Fibroblast of villous mesenchyme (primary cell): Measurements from ENCODE around the gene STX18. TPM values are rescaled to one million over a fixed set of nuclear protein-coding genes. Genes with fewer than 3 reads are reported as not detected.

ENCODE experiments used
- DNase-seq: peaks from one replicate; pipeline ENCODE4 v3.0.0-alpha.2; 2010; ENCODE audit warnings: low read depth
- H3K4me3 ChIP-seq: 2 replicates; pipeline ENCODE4 v1.5.1; 2011; ENCODE audit warnings: low read depth, mild to moderate bottlenecking, low read length
- CTCF ChIP-seq: IDR thresholded peaks from 2 replicates; pipeline ENCODE4 v1.5.1; 2012; ENCODE audit warnings: low read depth, mild to moderate bottlenecking, low read length; ENCODE audit not compliant: insufficient read depth
- total RNA-seq: library from RNA; depleted of rRNA; stranded (reverse); fragments of >200 nt; gene quantifications from 2 replicates; pipeline ENCODE4 v1.2.3, GENCODE V29; 2012

STX18 gene
- total RNA-seq, 1 donor = 24.2 TPM

DNA sequence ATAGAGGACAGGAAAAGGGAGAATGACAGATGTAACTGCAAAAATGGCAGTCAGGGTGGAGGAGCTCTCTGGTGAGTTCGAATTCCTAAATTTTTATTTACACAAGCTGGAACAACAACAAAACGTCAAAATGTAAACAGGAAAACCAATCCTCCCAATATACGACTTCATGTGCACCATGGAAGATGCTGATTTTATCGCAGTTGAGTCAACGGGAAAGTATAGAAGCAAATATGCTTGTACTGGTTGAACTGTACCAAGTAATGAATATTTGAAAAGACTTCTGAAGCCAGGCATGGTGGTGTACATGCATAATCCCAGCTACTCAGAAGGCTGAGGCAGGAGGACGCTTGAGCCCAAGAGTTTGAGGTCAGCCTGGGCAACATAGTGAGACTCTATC is 15.4 kb downstream of the STX18 start:
- TF ChIP-seq CTCF = no peak
- DNase-seq = peak; percentile 68

DNA sequence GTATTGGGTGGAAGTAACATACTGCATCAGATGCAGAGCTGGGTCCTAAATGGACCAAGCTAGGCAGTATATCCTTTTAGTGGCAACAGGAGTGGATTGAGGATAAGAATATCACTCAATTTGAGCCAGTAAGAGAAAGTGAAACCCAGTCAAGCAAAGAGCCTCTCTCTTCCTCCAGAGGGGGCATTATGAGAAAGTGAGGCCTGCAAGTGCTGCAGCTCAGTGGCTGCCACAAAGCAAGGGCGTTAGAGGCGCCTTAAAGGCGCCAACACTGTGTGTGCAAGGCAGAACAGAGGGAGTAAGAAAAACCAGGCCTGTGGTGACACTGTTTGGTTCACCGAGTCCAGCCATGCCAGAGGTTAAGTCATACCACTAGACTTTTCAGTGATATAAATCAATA is 17.5 kb downstream of the STX18 start:
- TF ChIP-seq CTCF = peak; percentile 42
- no peak for DNase-seq
- H3K4me3 ChIP-seq = no peak overlapping the region

More for the DNA sequence above, 15.4 kb downstream of the STX18 start:
- no peak overlapping the region for H3K4me3 ChIP-seq

DNA sequence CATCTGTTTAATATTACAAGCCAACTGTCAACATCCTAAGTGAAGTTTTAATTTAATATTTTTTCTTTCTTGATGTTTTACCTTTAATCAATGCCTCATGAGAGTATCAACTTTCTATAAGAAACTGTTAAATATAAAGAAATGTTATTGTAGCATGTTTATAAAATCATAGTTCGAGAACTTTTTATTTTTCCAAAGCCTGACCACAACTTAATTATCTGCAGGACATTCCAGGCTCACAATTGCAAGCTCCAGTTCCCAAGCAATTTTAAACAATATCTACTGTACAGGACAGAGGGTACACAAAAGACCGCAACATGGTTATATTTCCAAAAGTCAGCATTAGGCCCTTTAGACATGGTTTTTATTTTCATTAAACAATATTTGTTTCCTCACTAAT is 20.1 kb downstream of the STX18 start:
- no peak overlapping the region for H3K4me3 ChIP-seq
- no peak for DNase-seq
- TF ChIP-seq CTCF = no peak

GRCh38 chr4:4521136-4521535 is 20.7 kb downstream of the STX18 start:
- no peak for DNase-seq
- H3K4me3 ChIP-seq = no peak overlapping the region

DNA sequence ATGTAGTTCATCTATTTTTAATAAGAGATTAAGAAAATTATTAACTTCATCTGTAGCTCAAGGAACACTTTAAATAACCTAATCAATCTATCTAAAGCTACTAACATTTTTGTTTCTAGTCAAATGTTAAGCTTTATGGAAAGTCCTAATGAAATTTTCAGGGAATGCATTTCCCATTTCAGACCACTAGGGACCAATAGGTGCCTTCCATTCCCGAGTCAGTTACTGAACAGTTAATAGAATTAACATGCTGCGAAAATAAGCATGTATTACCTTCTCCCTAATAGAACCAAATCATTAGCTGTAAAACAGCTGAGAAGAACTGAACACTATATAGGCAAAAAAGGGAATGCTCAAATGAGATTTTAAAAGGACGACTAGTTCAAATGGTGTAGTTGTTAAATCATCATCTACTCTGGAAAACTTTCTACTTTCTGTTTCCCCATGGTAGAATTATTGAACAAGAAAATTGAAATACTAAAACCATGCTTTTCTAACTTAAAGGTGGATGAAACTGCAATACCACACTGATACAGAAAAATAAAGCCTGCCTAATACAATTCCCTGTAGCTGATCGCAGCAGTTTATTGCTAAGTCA is 22.5 kb downstream of the STX18 start:
- no peak for DNase-seq
- H3K4me3 ChIP-seq = peak overlapping the region; percentile 17
- TF ChIP-seq CTCF = peak; percentile 78

More at GRCh38 chr4:4521136-4521535, 20.7 kb downstream of the STX18 start:
- no peak for TF ChIP-seq CTCF

- no peak for DNase-seq
- TF ChIP-seq CTCF = no peak
- no peak overlapping the region for H3K4me3 ChIP-seq
Measured at GRCh38 chr4:4518747-4519146, 23.1 kb downstream of the STX18 start.

- no peak for TF ChIP-seq CTCF
- no peak overlapping the region for H3K4me3 ChIP-seq
- DNase-seq = no peak
Measured at GRCh38 chr4:4514786-4515185, 27.1 kb downstream of the STX18 start.
